Measurements from ENCODE around the gene ANKRD26. TPM values are rescaled to one million over a fixed set of nuclear protein-coding genes. Genes with fewer than 3 reads are reported as not detected.

Gene ANKRD26
- total RNA-seq, result 7.2 and 9.5 TPM in 2 replicates
- 0.54 and 1.0 TPM in 2 replicates for polyA plus RNA-seq
- 1.4 and 1.7 TPM in 2 replicates for polyA plus RNA-seq (2011; cell fraction: cytosol; rRNA removed)
- polyA plus RNA-seq (2011; cell fraction: nucleus; rRNA removed), result 4.0 and 5.1 TPM in 2 replicates
- polyA plus RNA-seq (2012), result 5.9 and 7.4 TPM in 2 replicates
- 3.2 TPM in 2 replicates for polyA minus RNA-seq
- polyA minus RNA-seq (2011; cell fraction: cytosol; rRNA and poly(A)+ RNA removed), result 1.4 TPM
- polyA minus RNA-seq (2011; cell fraction: nucleus; rRNA and poly(A)+ RNA removed), result 9.6 and 11.0 TPM in 2 replicates
- Bru-seq, nascent RNA, result percentile 67 among the genes with signal in this experiment
- percentile 63 among the genes with signal in this experiment for BruChase-seq, experiment 1, labeled RNA remaining after a 6-hour chase
- BruChase-seq, experiment 2, labeled RNA remaining after a 2-hour chase, result percentile 68 among the genes with signal in this experiment
- long read RNA-seq, full-length matches to known transcripts, result 1 of 10 reads
- long read RNA-seq, partial matches to known transcripts, result 5 of 10 reads
- long read RNA-seq, other reads (novel, unspliced or antisense), result 4 of 10 reads

- Histone ChIP-seq H3K9ac (replicated peaks; ENCODE audit: extremely low read depth, insufficient read depth, low read length) (peak within 1 kb of the TSS; percentile 85), H3K4me3 (replicated peaks in 1 of 3; ENCODE audit: insufficient read depth in 1 of 3, low read depth in 1 of 3, low read length in 3 of 3) (peak within 1 kb of the TSS; percentile 49 to 90 (median 84)), H3K4me2 (ENCODE audit: insufficient read depth, low read length) (peak within 1 kb of the TSS; percentile 95), H2AFZ (ENCODE audit: low read depth, low read length) (peak within 1 kb of the TSS; percentile 80), H3K79me2 (ENCODE audit: control insufficient read depth, insufficient read depth, low read length) (no peaks in the 10 kb centered on the region), H3K27me3 (ENCODE audit: control insufficient read depth in 2 of 2, insufficient read depth in 2 of 2, low read length in 2 of 2) (no peaks in the 10 kb centered on the region), H4K20me1 (replicated peaks; ENCODE audit: control insufficient read depth, extremely low read depth, insufficient read depth, low read length) (no peaks in the 10 kb centered on the region), H3K9me3 (replicated peaks; ENCODE audit: control insufficient read depth, insufficient read depth, low read length) (no peaks in the 10 kb centered on the region), H3K27ac (ENCODE audit: insufficient read depth, low read depth, low read length) (peak within 1 kb of the TSS; percentile 66), H3K4me1 (ENCODE audit: control insufficient read depth, extremely low read depth, insufficient read depth, low read length) (peaks cover 8% of the 10 kb centered on the region), H3K9me1 (replicated peaks; ENCODE audit: control insufficient read depth, extremely low read depth, insufficient read depth, low read length) (no peaks in the 10 kb centered on the region), H3K36me3 (ENCODE audit: control insufficient read depth in 2 of 2, extremely low read depth in 1 of 2, insufficient read depth in 2 of 2, low read length in 2 of 2) (peaks cover 0 to 3% of the 10 kb centered on the region in 2 experiments)
- FAIRE-seq (peak; percentile 86), DNase-seq (ENCODE audit: low read depth, low spot score) (peak; percentile 99)
- intact Hi-C loops (cut with micrococcal nuclease) (loop anchor here (1.0 to 5.0 kb wide), 2 partner anchors 54 to 208 kb away; partner anchors contain the start of gene YME1L1), dilution Hi-C loops (cut with MboI; ENCODE audit: extremely low pct_ligation_motif_present, low sequenced_read_pairs) (no loop called here)
- BruUV-seq (replicated peaks), result TSS peak; percentile 52
- ChIA-PET POLR2A (no interaction called here), CTCF (no interaction called here)
- TF ChIP-seq POLR2AphosphoS5 (IDR thresholded peaks at IDR 0.05; ENCODE audit: insufficient read depth, low read depth, low read length) (peak; percentile 85), MYC (IDR thresholded peaks at IDR 0.05; ENCODE audit: low read depth, low read length) (no peak), POLR2A (IDR thresholded peaks at IDR 0.05; ENCODE audit: low read depth, low read length) (peak; percentile 79), JUN (IDR thresholded peaks at IDR 0.05; ENCODE audit: borderline replicate concordance, insufficient read depth, insufficient read length, low read depth) (no peak), MAX (IDR thresholded peaks at IDR 0.05; ENCODE audit: insufficient read depth, insufficient read length) (no peak), FOS (IDR thresholded peaks at IDR 0.05; ENCODE audit: borderline replicate concordance, insufficient read depth, low read length) (no peak), EZH2 (IDR thresholded peaks at IDR 0.05; ENCODE audit: borderline replicate concordance, low read depth, low read length, severe bottlenecking) (no peak), GATA2 (IDR thresholded peaks at IDR 0.05; ENCODE audit: insufficient read depth, insufficient read length, low read depth, low read length) (no peak), CTCF (IDR thresholded peaks at IDR 0.05; ENCODE audit: extremely low read depth in 1 of 2, insufficient read depth in 1 of 2, low read depth in 1 of 2, low read length in 2 of 2) (peak in 1 of 2 donors; percentile 22)
Observed at GRCh38 chr10:27099916-27100812, at the start of gene ANKRD26. Gene ANKRD26 (minus strand): TSS chr10:27100494. CDS start chr10:27100326, 168 bp downstream.
